ENCODE results near the gene KCNG2. TPM values are rescaled to one million over a fixed set of nuclear protein-coding genes. Genes with fewer than 3 reads are reported as not detected.

Gene KCNG2
- total RNA-seq, 4 donors from 2014 or later: 0.41 to 6.7 TPM; not detected in 2

- no peak for DNase-seq
- Histone ChIP-seq H3K4me3 (no peak overlapping the region), H3K9me3 (peaks cover 3 to 6% of the 10 kb centered on the region in 2 donors), H3K27ac (no peak overlapping the region), H3K4me1 (no peaks in the 10 kb centered on the region), H3K36me3 (no peaks in the 10 kb centered on the region), H3K27me3 (no peaks in the 10 kb centered on the region)
- TF ChIP-seq EP300 (IDR thresholded peaks at IDR 0.05; ENCODE audit: low read depth): no peak
- TF ChIP-seq CTCF (IDR thresholded peaks at IDR 0.05): no peak
- intact Hi-C loops (cut with DNase I; ENCODE audit: low total_unique reads) (no loop called here), in situ Hi-C loops (cut with MboI; ENCODE audit: low pct_ligation_motif_present in 1 of 4, low pct_unique_long_range_greater_than_20kb in 1 of 4, low sequenced_read_pairs in 3 of 4) (no loop called here)
- 74 to 87% methylated on average over 6 to 31 of the region's 31 CpGs for WGBS, 2 donors (ENCODE audit: low coverage in 1 of 2)
Observed at GRCh38 chr18:79883461-79884293, 85.9 kb downstream of the KCNG2 start.

DNA sequence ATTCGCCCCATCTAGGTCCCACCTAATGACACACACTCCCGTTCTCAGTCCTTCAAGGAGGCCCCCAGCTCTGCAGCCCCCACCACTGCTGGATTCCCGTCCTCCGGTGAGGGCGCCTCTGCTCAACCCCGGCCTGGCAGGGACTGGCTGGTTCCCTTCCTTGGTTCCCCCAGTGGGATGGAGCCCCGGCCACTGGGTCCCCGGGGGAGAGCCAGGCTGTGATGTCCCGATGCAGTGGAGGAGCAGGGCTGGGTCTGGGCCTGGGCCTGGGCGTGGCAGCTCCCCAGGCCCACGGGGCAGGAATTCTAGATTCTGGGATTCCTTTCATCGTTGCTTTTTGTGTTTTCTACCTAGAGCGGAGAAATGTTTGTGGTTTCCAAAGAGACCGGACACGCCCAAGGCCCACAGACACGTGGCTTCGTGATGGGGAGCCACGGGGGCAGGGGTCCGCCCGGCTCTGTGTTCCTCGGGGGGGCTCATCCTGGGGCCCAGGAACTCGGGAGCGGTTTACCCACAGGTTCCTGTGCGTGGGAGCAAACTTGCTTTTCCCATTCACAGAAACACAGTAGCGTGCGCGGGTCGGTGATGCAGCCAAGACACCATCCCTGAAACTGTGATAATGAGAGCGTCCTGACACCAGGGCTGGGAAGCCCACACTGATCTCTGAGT is 86.7 kb downstream of the KCNG2 start:
- Histone ChIP-seq H3K27me3 (no peaks in the 10 kb centered on the region), H3K36me3 (no peaks in the 10 kb centered on the region), H3K4me3 (no peak overlapping the region), H3K27ac (no peak overlapping the region), H3K9me3 (peaks cover 10 to 14% of the 10 kb centered on the region in 2 donors), H3K4me1 (no peaks in the 10 kb centered on the region)
- in situ Hi-C loops (cut with MboI; ENCODE audit: low pct_ligation_motif_present in 1 of 4, low pct_unique_long_range_greater_than_20kb in 1 of 4, low sequenced_read_pairs in 3 of 4) (no loop called here), intact Hi-C loops (cut with DNase I; ENCODE audit: low total_unique reads) (no loop called here)
- no peak for DNase-seq
- WGBS, 2 donors (ENCODE audit: low coverage in 1 of 2): 87 to 88% methylated on average over 6 to 29 of the region's 29 CpGs
- TF ChIP-seq CTCF (IDR thresholded peaks at IDR 0.05) (no peak), EP300 (IDR thresholded peaks at IDR 0.05; ENCODE audit: low read depth) (no peak), POLR2AphosphoS5 (IDR thresholded peaks at IDR 0.05) (no peak), POLR2A (IDR thresholded peaks at IDR 0.05) (no peak)

GRCh38 chr18:79884963-79885728 is 87.4 kb downstream of the KCNG2 start:
- no peak for DNase-seq
- Histone ChIP-seq H3K9me3 (peaks cover 17 to 21% of the 10 kb centered on the region in 2 donors), H3K27ac (no peak overlapping the region), H3K27me3 (no peaks in the 10 kb centered on the region), H3K4me1 (no peaks in the 10 kb centered on the region), H3K36me3 (no peaks in the 10 kb centered on the region), H3K4me3 (no peak overlapping the region)
- intact Hi-C loops (cut with DNase I; ENCODE audit: low total_unique reads) (no loop called here), in situ Hi-C loops (cut with MboI; ENCODE audit: low pct_ligation_motif_present in 1 of 4, low pct_unique_long_range_greater_than_20kb in 1 of 4, low sequenced_read_pairs in 3 of 4) (no loop called here)
- WGBS, 2 donors (ENCODE audit: low coverage in 1 of 2): 85% methylated on average over 23 of the region's 25 CpGs; no CpG with 5 or more reads in 1 of the 2 donors
- TF ChIP-seq POLR2AphosphoS5 (IDR thresholded peaks at IDR 0.05) (no peak), POLR2A (IDR thresholded peaks at IDR 0.05) (no peak), EP300 (IDR thresholded peaks at IDR 0.05; ENCODE audit: low read depth) (no peak), CTCF (IDR thresholded peaks at IDR 0.05) (no peak)

Data from transverse colon (tissue), 4 donors.